OCI-M1 (cell line): Measurements from ENCODE around the gene CEP112.

Source experiments
- DNase-seq: peaks from one replicate; lab custom pipeline; 2025; lab: John Stamatoyannopoulos, UW

CEP112 gene

GRCh38 chr17:65634533-65634932, 557.4 kb downstream of the CEP112 start:
- no peak for DNase-seq

- DNase-seq = no peak
These were observed 557.9 kb downstream of the CEP112 start for GRCh38 chr17:65633988-65634387.

- no peak for DNase-seq
These were observed 558.6 kb downstream of the CEP112 start for GRCh38 chr17:65633146-65633881.

- DNase-seq = no peak
These were observed 561.4 kb downstream of the CEP112 start for GRCh38 chr17:65630502-65630901.

- DNase-seq = no peak
These were observed 562.7 kb downstream of the CEP112 start for GRCh38 chr17:65629234-65629690.

GRCh38 chr17:65628644-65629036, 563.3 kb downstream of the CEP112 start:
- no peak for DNase-seq

GRCh38 chr17:65627891-65628643, 563.9 kb downstream of the CEP112 start:
- DNase-seq = no peak

- no peak for DNase-seq
These were observed 564.8 kb downstream of the CEP112 start for GRCh38 chr17:65627108-65627507.

- no peak for DNase-seq
These were observed 565.5 kb downstream of the CEP112 start for GRCh38 chr17:65626451-65626850.

- DNase-seq = no peak
These were observed 573.4 kb downstream of the CEP112 start for GRCh38 chr17:65618516-65618915.

- no peak for DNase-seq
These were observed 574.4 kb downstream of the CEP112 start for GRCh38 chr17:65617496-65617895.

- no peak for DNase-seq
These were observed 582.2 kb downstream of the CEP112 start for GRCh38 chr17:65609749-65610148.

- no peak for DNase-seq
These were observed 582.6 kb downstream of the CEP112 start for GRCh38 chr17:65609286-65609685.

- no peak for DNase-seq
These were observed 587.9 kb downstream of the CEP112 start for GRCh38 chr17:65604070-65604469.

GRCh38 chr17:65601881-65602280, 590.1 kb downstream of the CEP112 start:
- no peak for DNase-seq

GRCh38 chr17:65601145-65601544, 590.8 kb downstream of the CEP112 start:
- DNase-seq = no peak

- no peak for DNase-seq
These were observed 591.4 kb downstream of the CEP112 start for GRCh38 chr17:65600518-65600917.

GRCh38 chr17:65599650-65600049, 592.3 kb downstream of the CEP112 start:
- no peak for DNase-seq

GRCh38 chr17:65598746-65599145, 593.2 kb downstream of the CEP112 start:
- no peak for DNase-seq

GRCh38 chr17:65595071-65595656, 596.8 kb downstream of the CEP112 start:
- DNase-seq = no peak

GRCh38 chr17:65593855-65594845, 597.8 kb downstream of the CEP112 start:
- no peak for DNase-seq
